Fibroblast of peridontal ligament (primary cell): ENCODE results near the gene ANKS1B.
A peak's percentile ranks its signal among the peaks of the same experiment; 100 is the strongest.

ENCODE experiments used
- DNase-seq: peaks from one replicate; pipeline ENCODE4 v3.0.0-alpha.2; 2010; ENCODE audit errors: extremely low read depth

Gene ANKS1B

GRCh38 chr12:98770230-98770629 lies 1214.5 kb downstream of the ANKS1B start:
- DNase-seq = no peak

- peak; percentile 32 for DNase-seq
These were observed 1215.7 kb downstream of the ANKS1B start for GRCh38 chr12:98769068-98769467.

- DNase-seq = no peak
These were observed 1217.5 kb downstream of the ANKS1B start for GRCh38 chr12:98767248-98767647.

- no peak for DNase-seq
These were observed 1221.1 kb downstream of the ANKS1B start for GRCh38 chr12:98763656-98764055.

DNA sequence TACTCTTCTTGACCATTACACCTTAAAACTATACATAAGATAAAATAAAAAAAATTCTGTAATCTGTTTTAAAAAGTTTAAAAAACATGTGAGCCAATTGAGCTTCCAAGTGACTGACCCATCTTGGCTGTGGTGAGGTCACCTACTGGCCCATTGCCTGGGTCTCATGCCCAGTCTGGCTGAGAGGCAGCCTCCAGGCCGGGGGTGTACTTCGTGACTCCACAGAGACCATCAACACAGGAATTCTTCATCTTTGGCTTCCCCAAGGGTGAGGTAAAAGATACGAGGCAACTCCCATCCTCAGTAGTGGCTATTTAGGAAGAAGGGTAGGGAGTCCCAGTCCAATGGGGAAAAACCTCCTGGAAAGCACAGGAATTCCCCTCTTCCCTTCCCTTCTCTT lies 1226.4 kb downstream of the ANKS1B start:
- DNase-seq = peak; percentile 77

DNA sequence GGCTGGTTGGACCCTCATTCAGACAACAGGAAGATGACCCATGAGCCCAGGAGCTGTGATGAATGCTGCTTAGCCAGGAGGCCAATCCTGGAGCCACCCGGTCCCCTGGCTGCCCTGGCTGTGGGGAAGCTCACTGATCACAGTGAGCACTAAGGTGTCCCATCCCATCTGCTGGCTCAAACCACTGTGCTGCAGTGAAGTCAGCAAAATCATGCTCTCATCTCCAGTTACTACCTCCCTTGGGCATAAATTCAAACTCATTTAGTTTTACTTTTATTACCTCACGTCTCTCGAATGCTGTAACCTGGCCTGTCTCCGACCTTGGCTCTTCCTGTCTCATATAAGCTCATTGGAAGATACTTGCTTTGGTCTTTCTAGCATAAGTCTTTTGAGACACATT lies 1227.3 kb downstream of the ANKS1B start:
- no peak for DNase-seq

DNA sequence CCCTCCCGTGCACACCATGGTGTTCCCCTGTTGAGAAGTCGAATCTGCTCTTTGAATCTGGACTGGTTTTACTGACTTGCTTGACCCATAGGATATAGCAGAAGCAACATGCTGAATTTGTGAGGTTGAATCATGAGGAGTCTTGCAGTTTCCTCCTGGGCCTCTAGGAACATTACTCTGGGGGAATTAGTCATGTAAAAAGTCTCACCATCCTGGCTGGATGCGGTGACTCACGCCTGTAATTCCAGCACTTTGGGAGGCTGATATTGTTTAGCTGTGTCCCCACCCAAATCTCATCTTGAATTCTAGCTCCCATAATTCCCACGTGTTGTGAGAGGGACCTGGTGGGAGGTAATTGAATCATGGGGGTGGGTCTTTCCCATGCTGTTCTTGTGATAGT lies 1228.9 kb downstream of the ANKS1B start:
- DNase-seq = peak; percentile 86

DNA sequence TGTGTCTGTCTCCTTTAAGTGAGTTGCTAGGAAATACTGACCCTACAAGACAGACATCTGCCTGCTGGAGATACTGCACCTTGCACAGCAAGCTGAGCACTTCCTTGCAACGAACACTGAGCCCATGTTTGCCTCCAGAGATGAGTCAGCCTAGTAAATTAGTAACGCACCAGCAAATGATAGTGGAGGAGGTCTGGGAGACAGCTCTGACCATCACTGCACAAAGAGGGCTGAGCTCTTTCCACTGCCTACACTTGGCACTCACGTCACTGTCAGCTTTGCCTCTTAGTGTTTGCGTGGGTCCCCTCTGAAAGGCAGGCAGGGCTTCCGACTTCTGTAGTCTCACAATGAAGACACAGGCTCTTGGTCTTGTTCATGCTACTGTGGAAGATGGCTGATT lies 1230.6 kb downstream of the ANKS1B start:
- DNase-seq = peak; percentile 51

DNA sequence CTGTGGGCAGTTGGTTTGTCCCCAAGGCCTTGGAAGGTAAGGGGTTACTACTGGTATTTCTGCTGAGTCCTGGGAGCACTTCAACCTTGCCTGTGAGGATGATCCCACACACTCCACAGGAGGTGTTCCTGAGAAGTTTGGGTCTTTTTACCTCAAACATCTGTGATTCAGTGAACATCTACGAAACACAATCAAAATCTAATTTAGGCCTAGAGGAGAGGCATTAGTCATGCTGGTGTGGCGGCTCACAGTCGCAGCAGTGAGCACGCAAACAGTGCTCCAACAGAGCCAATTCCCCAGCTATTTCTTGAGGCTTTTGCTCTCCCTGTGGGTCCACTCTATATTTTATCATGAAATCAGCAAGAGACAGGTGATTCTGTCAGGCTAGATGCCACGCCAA lies 1232.0 kb downstream of the ANKS1B start:
- peak; percentile 61 for DNase-seq

GRCh38 chr12:98751580-98752115 lies 1233.1 kb downstream of the ANKS1B start:
- no peak for DNase-seq

GRCh38 chr12:98750511-98750910 lies 1234.2 kb downstream of the ANKS1B start:
- DNase-seq = no peak

GRCh38 chr12:98748463-98748862 lies 1236.3 kb downstream of the ANKS1B start:
- DNase-seq = no peak

DNA sequence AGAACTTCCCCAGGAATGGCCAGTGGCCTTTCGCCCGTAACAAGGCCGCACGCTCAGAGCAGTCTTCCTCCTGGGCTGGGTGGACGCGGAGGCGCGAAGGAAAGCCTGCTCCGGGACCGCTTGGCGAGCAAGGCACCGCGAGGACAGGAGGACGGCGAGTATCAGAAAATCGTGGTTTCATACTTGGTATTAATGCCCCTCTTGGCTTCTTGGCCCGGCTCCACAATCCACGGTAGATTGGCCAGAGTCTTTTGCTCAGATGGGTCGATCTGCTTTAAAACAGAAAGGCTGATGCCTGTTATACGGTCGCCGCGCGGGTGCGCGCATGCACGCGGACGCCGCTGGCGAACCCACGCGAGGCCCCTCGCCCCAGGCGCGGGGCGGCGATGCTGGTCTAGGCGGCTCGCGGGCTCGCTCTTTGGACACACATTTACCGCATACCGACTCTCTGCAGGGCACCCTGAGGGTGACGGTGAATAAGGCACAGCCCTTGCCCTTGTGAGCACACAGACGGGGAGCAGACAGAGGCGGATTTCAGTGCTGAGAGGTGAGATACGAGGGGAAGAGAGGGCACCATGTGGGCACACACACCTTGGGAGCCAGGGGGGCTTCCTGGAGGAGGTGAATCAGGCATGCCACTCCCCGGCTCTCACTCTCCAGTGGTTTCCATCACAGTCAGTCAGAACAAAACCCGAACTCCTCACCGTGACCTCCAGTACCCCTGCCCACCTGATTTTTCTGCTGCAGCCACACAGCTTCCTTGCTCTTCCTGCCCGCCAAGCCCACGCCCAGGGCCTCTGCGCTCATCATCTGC lies 1239.0 kb downstream of the ANKS1B start:
- DNase-seq = peak; percentile 30

GRCh38 chr12:98744680-98745079 lies 1240.1 kb downstream of the ANKS1B start:
- DNase-seq = no peak

DNA sequence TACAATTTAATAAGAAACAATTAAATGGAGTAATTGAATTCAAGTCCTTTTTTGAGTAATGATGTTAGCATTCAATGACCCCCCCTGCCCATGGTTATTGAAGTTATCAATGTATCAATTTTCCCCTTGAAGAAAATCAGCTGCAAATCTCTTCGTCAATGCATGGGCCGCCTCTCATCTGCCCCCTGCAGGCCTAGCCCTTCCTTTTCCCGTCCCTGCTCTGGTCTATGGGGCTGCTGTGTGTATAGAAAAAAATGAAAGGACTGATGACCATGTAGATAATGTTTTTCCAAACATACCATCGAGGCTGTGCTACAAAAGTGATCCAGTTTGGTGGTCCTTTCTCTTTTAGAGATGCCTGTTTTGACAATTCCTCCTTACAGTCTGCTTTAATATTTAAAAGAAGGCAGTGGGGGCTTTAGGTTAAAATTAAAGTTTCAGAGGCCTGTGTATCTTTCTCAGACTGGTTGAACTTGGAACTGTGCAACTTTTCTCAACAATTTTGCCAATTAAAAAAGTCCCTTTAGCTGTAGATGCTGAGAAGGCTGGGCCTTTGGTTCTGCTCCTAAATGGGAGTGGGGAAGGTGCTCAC lies 1241.3 kb downstream of the ANKS1B start:
- DNase-seq = no peak

DNA sequence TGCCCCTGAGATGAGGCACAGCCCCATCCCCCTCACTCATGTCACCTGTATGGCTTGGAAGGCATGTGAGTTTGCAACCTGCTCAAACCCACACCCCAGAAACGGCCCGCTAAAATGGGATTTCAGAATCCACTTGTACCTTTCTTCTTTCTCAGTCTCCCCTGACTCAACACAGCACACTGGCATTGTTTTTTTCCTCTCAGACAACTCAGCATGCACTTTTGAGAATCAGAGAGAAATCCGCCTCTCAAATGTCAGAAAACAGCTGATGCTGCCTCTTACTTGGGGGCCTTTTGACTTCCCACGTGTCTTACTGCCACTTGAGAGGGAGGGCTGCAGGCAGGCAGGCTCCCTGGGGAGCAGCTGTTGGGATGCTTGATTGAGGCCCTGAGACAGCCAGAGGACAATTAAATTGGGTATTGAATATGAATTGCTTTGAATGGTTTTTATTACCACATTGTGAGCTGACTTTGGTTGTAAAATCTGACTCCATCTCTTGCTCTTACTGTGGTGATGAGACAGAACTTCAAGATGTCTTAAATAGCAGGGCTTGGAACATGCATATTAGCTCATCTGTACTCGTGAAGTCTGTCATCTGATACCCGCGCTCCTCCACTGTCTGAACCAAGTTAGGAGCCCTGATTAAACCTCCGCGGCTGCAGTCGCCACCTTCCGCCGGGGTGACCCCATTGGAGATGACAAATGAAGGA lies 1243.0 kb downstream of the ANKS1B start:
- no peak for DNase-seq

- no peak for DNase-seq
These were observed 1243.6 kb downstream of the ANKS1B start for GRCh38 chr12:98741196-98741555.

- no peak for DNase-seq
These were observed 1244.0 kb downstream of the ANKS1B start for GRCh38 chr12:98740751-98741150.

DNA sequence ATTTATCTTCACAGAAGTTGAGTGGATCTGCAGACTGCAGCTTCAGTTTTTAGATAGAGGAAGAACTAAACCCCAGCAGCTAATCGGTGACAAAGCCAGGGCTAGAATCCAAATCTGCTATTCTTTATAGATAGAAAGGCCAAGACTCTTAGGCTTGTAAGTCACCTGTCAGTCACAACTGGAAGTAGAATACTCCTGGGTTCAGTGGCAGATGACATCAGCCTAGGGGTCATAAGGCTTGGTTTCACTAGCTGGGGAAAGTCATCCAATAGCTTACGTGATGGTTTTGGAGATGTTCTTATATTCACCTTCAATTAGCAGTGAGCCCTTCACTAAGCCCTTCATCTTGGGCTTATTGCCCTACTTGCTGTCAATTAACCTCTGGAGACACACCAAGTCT lies 1246.2 kb downstream of the ANKS1B start:
- DNase-seq = no peak

DNA sequence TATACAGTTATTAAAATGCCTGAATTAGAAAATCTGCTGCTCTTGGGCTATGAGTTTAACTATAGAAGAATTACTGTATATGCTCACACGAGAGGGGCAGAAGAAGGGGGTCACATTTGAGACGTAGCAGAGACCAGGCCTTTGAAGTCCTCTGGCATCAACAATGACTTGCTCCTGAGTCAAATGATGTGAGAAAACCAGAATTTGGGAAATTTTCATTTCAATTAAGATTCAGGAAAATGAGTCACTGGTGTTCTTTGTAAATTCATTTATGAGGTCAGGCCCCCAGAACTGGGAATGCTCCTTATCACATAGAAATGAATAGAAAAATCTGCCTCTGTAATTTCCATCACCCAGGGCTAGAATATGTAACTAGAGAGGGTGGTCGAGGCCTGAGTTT lies 1246.7 kb downstream of the ANKS1B start:
- no peak for DNase-seq

DNA sequence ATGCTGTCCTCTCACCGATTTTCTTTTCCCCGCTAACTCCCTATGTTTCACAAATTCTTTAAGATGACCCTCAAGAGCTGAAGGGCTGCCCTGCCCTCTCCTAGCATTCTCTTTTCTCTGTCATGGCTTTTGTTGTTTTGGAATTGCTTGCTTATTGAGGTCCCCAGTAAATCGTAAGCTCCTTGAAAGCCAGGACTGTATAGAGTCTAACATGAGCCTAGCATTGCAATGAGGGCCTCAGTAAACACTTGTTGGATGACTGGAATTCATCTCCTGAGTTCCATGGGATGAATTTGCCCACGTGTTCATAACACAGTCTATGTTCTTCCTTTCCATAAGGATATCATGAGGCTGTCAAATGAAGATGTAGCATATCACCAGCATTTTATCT lies 1247.4 kb downstream of the ANKS1B start:
- DNase-seq = no peak
